Lower lobe of right lung (tissue), 2 donors: ENCODE measurements around the gene CEP97. TPM values are rescaled to one million over a fixed set of nuclear protein-coding genes. Genes with fewer than 3 reads are reported as not detected.

Experiments
- ATAC-seq, 2 donors: fragments of 200-7000 bp; cut with Tn5 transposase; one replicate each; pipeline ENCODE4 v1.9.1; 2020 to 2022; ENCODE audit warnings: mild to moderate bottlenecking in 2 of 2, moderate library complexity in 2 of 2
- DNase-seq: peaks from one replicate; pipeline ENCODE4 v3.0.0-alpha.2; 2020
- H3K27ac ChIP-seq: fragments of 200-600 bp; one replicate; pipeline ENCODE4 v1.8.0; 2022
- H3K27me3 ChIP-seq: fragments of 200-600 bp; one replicate; pipeline ENCODE4 v1.8.0; 2022; ENCODE audit warnings: low read depth
- H3K36me3 ChIP-seq: fragments of 200-600 bp; one replicate; pipeline ENCODE4 v1.8.0; 2022; ENCODE audit warnings: mild to moderate bottlenecking
- H3K4me1 ChIP-seq: fragments of 200-600 bp; one replicate; pipeline ENCODE4 v1.8.0; 2022
- H3K4me3 ChIP-seq: fragments of 200-600 bp; one replicate; pipeline ENCODE4 v1.8.0; 2022; ENCODE audit warnings: mild to moderate bottlenecking
- H3K9me3 ChIP-seq: fragments of 200-600 bp; one replicate; pipeline ENCODE4 v1.8.0; 2022
- intact Hi-C: fragments of 100-400 bp; cut with DNase I; formaldehyde crosslinking; loops from one replicate; pipeline ENCODE4 v1.11.0; 2022
- total RNA-seq: library from RNA; stranded (reverse); fragmentation: NEBNext Ultra II Directional; extraction: Animal tissue kit (Norgen Biotek cat#: 25700); gene quantifications from one replicate; pipeline ENCODE4 v1.2.1, GENCODE V29; 2021
- TF ChIP-seq, protein P1 (sequence below): fragments of 200-600 bp; IDR thresholded peaks from one replicate; pipeline ENCODE4 v1.8.0; 2022; ENCODE audit warnings: antibody characterized with exemption, mild to moderate bottlenecking
- donor health status: DM: no; HTN: yes; CAD: no; lungs with severe emphysema.

The CEP97 gene
- total RNA-seq, 1 donor from 2014 or later: 8.0 TPM

DNA sequence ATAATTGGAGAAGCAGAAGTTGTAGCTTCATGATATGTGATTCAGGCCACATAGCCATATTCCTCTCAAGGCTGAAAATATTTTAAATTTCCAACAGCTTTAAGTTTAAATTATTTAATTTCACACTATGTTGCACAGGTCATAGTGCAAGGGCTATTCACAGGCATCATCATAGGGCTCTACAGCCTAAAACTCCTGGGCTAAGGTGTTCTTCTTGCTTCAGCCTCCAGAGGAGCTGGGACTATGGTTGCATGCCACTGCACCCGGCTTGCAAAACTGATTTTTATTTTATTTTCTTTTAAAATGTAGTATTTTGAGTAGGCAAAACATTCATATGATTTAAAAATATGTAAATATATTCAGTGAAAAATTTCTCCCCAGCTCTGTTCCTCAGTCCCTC is 6.0 kb upstream of the CEP97 start:
- Histone ChIP-seq H3K9me3 (no peaks in the 10 kb centered on the region), H3K4me3 (no peak overlapping the region), H3K27me3 (no peaks in the 10 kb centered on the region), H3K4me1 (no peaks in the 10 kb centered on the region), H3K27ac (no peak overlapping the region), H3K36me3 (no peaks in the 10 kb centered on the region)
- no peak for ATAC-seq
- TF ChIP-seq, protein P1, sequence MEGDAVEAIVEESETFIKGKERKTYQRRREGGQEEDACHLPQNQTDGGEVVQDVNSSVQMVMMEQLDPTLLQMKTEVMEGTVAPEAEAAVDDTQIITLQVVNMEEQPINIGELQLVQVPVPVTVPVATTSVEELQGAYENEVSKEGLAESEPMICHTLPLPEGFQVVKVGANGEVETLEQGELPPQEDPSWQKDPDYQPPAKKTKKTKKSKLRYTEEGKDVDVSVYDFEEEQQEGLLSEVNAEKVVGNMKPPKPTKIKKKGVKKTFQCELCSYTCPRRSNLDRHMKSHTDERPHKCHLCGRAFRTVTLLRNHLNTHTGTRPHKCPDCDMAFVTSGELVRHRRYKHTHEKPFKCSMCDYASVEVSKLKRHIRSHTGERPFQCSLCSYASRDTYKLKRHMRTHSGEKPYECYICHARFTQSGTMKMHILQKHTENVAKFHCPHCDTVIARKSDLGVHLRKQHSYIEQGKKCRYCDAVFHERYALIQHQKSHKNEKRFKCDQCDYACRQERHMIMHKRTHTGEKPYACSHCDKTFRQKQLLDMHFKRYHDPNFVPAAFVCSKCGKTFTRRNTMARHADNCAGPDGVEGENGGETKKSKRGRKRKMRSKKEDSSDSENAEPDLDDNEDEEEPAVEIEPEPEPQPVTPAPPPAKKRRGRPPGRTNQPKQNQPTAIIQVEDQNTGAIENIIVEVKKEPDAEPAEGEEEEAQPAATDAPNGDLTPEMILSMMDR: no peak
- DNase-seq: no peak
- intact Hi-C loops: no loop called here

DNA sequence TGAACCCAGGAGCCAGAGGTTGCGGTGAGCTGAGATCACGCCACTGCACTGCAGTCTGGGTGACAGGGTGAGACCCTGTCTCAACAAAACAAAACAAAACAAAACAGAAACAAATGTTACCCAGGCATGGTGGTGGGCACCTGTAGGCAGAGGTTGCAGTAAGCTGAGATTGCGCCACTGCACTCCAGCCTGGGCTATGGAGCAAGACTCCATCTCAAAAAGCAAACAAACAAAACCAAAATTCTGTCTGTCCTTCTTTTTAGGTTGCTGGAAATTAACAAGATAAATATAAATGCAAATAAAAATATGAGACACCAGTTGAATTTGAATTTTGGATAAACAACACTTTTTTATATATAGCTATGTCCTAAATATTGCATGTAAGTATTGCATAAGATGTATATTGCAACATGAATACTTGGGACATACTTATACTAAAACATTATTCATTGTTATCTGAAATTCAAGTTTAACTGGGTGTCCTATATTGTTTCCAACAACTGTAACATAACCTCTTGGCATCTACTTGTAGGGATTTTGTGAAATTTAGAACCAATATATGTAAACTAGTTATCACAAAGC is 4.7 kb upstream of the CEP97 start:
- ATAC-seq (no peak), DNase-seq (no peak)
- H3K36me3 ChIP-seq: no peaks in the 10 kb centered on the region
- no peak overlapping the region for H3K27ac ChIP-seq
- intact Hi-C loops: no loop called here
- TF ChIP-seq, protein P1: no peak
- H3K27me3 ChIP-seq: no peaks in the 10 kb centered on the region
- H3K9me3 ChIP-seq: no peaks in the 10 kb centered on the region
- H3K4me1 ChIP-seq: peaks cover 7% of the 10 kb centered on the region
- H3K4me3 ChIP-seq: no peak overlapping the region

DNA sequence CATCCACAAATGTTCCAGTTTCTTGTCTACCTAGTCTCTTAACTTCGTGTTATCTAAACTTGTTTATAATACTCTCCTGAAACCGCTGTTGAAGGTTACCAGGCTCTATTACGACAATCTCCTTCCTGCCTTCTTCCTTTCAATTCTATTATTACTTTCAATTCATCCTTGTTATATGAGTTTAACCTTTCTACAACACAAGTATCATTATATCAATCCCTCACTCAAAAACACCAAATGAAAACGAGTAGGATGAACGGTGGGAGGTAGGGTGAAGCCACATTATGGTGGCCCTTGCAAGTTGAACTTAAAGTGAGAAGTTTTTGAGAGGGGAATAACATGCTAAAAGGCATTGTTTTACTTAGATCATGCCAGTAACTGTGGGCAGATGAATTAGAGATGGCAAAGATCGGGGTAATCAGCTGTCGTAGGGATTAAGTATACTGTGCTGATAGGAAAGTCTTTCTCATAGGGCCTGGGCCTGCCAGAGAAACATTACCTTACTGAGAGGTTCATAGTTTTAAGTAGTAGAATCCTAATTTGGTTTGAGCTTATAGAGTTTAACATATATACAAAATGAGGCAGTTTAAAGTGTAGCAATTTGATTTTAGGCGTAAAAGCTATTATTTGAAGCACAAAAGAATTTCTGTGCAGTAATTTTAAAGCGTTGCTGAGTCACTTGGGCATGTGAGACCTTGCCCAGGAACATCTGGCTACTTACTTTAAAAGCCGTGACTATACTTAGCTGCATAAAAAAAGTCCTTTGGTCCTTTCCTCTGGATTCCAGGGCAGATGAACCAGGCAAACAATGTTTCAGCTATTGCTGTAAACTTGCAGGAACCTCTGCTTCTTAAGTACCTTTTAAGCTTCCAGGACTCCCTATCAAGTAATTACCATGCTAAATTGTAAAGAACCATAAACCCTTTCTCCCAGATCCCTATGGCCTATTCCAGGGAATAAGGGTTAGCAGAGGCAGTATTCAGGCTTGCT is 3.3 kb upstream of the CEP97 start:
- TF ChIP-seq, protein P1: no peak
- H3K27ac ChIP-seq: no peak overlapping the region
- ATAC-seq: no peak
- intact Hi-C loops: no loop called here
- DNase-seq: no peak
- H3K9me3 ChIP-seq: no peaks in the 10 kb centered on the region
- H3K36me3 ChIP-seq: no peaks in the 10 kb centered on the region
- peaks cover 15% of the 10 kb centered on the region for H3K4me1 ChIP-seq
- H3K4me3 ChIP-seq: no peak overlapping the region
- H3K27me3 ChIP-seq: no peaks in the 10 kb centered on the region

DNA sequence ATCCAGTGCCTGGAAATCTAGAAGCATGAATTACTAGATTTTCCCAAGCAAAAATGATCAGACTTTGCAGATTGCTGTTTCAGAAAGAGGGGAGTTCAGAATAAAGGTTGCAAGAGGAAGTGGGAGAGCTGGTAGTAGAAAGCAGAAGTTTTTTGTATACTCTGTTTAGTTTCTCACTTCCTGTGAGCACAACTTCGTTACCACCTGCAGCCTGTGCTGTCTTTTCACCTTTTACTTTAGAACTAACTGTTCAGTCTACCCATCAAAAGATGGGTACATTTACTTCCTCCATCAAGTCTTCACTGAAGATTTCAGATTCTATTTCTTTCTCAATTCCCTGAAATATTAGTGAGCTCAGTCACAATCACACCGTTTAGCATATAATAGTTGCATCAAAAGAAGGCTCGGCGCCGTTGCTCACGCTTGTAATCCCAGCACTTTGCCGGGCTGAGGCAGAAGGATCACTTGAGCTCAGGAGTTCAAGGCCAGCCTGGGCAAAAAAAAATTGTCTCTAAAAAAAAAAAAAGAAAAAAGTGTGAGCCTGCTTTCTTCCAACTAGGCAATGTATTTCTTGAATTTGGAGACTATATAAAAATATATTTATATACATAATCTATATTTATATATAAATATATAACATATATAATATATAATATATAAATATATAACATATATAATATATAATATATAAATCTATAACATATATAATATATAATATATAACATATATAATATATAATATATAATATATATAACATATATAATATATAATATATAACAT is 1.8 kb upstream of the CEP97 start:
- H3K27ac ChIP-seq: peak overlapping the region; percentile 18
- intact Hi-C loops: no loop called here
- no peaks in the 10 kb centered on the region for H3K27me3 ChIP-seq
- DNase-seq: no peak
- no peaks in the 10 kb centered on the region for H3K9me3 ChIP-seq
- H3K36me3 ChIP-seq: no peaks in the 10 kb centered on the region
- H3K4me3 ChIP-seq: no peak overlapping the region
- TF ChIP-seq, protein P1: no peak
- H3K4me1 ChIP-seq: peaks cover 15% of the 10 kb centered on the region
- ATAC-seq: no peak

DNA sequence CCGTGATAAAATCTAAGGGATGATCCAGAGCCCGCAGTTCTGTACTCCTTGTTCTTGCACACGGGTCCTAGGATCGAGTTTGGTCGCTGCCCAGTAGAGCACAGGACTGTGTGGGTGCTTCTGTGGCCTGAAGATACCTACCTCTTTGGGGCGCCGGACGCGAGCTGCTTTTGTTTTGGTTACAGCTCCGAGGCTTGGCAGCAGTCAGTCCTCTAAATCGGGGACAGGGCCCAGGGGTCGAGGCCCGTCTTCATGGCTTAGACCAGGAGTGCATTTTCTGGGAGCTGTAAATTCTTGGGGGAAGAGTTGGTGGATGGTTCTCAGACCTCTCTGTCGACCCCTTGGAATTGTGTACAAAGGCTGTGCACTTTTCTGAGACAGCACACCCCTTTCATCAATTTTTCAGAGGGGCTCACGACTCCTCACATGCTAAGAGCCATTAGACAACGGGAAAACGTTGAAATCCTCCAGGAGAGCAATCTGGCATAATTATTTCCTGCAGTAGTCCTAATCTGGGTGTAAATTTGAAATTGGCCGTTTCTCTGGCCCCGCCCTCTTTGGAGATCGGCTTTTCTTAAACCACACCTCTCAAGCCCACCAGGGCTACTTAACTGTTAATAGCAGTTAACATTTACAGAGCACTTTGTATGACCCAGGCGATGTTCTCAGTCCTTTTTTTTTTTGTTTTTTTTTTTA is 928 bp downstream of the CEP97 start:
- intact Hi-C loops: no loop called here
- Histone ChIP-seq H3K27me3 (no peaks in the 10 kb centered on the region), H3K4me3 (peak overlapping the region; percentile 96), H3K9me3 (no peaks in the 10 kb centered on the region), H3K27ac (peak overlapping the region; percentile 77), H3K4me1 (peaks cover 15% of the 10 kb centered on the region), H3K36me3 (peaks cover 21% of the 10 kb centered on the region)
- peak; percentile 64 for DNase-seq
- TF ChIP-seq, protein P1: no peak
- peak; percentile 42 to 50 for ATAC-seq
